Measurements from ENCODE around the gene IRGQ.
"Not testable (repeated sequence)": the region's sequence is repeated elsewhere in the genome, so short reads cannot be mapped to it uniquely, and the experiment has no call there.

Gene IRGQ

GRCh38 chr19:43595999-43596841 is at the start of gene IRGQ, which contains the start of gene ZNF576:
Gene IRGQ, minus strand, starts transcription at chr19:43596134. Its CDS starts 796 bp downstream, at chr19:43595338.
Gene ZNF576, plus strand, starts transcription at chr19:43596595. Its CDS starts 514 bp downstream, at chr19:43597109.
- DNase-seq (ENCODE audit: low read depth) = peak; percentile 99

GRCh38 chr19:43644181-43644580 is 48.2 kb upstream of the IRGQ start:
- DNase-seq (ENCODE audit: low read depth) = no peak

- no peak for DNase-seq (ENCODE audit: low read depth)
Measured at GRCh38 chr19:43643326-43643725, 47.4 kb upstream of the IRGQ start.

- DNase-seq (ENCODE audit: low read depth) = no peak
Measured at GRCh38 chr19:43642531-43642930, 46.6 kb upstream of the IRGQ start.

GRCh38 chr19:43641333-43641732 is 45.4 kb upstream of the IRGQ start:
- DNase-seq (ENCODE audit: low read depth) = no peak

GRCh38 chr19:43640424-43640757 is 44.5 kb upstream of the IRGQ start:
- DNase-seq (ENCODE audit: low read depth) = no peak

GRCh38 chr19:43639519-43640423 is 43.8 kb upstream of the IRGQ start, which contains the start of gene CADM4:
Gene CADM4, minus strand, starts transcription at chr19:43639850. Its CDS starts 60 bp downstream, at chr19:43639790.
- no peak for DNase-seq (ENCODE audit: low read depth)

- DNase-seq (ENCODE audit: low read depth) = no peak
Measured at GRCh38 chr19:43638995-43639518, 43.1 kb upstream of the IRGQ start.

- no peak for DNase-seq (ENCODE audit: low read depth)
Measured at GRCh38 chr19:43638214-43638994, 42.5 kb upstream of the IRGQ start.

- no peak for DNase-seq (ENCODE audit: low read depth)
Measured at GRCh38 chr19:43636121-43636683, 40.3 kb upstream of the IRGQ start.

GRCh38 chr19:43635561-43635940 is 39.6 kb upstream of the IRGQ start:
- DNase-seq (ENCODE audit: low read depth) = not testable (repeated sequence)

GRCh38 chr19:43634872-43635560 is 39.1 kb upstream of the IRGQ start:
- no peak for DNase-seq (ENCODE audit: low read depth)

GRCh38 chr19:43634506-43634871 is 38.6 kb upstream of the IRGQ start:
- no peak for DNase-seq (ENCODE audit: low read depth)

- no peak for DNase-seq (ENCODE audit: low read depth)
Measured at GRCh38 chr19:43634068-43634467, 38.1 kb upstream of the IRGQ start.

- DNase-seq (ENCODE audit: low read depth) = no peak
Measured at GRCh38 chr19:43633520-43633919, 37.6 kb upstream of the IRGQ start.

GRCh38 chr19:43631491-43631890 is 35.6 kb upstream of the IRGQ start:
- no peak for DNase-seq (ENCODE audit: low read depth)

- DNase-seq (ENCODE audit: low read depth) = no peak
Measured at GRCh38 chr19:43628646-43629326, 32.9 kb upstream of the IRGQ start.

GRCh38 chr19:43626838-43627237 is 30.9 kb upstream of the IRGQ start:
- no peak for DNase-seq (ENCODE audit: low read depth)

- DNase-seq (ENCODE audit: low read depth) = no peak
Measured at GRCh38 chr19:43625918-43626579, 30.1 kb upstream of the IRGQ start.

GRCh38 chr19:43624933-43625332 is 29.0 kb upstream of the IRGQ start:
- no peak for DNase-seq (ENCODE audit: low read depth)

Data from HS-5 (cell line).